ENCODE results near the gene ROBO2.

Gene ROBO2

DNA sequence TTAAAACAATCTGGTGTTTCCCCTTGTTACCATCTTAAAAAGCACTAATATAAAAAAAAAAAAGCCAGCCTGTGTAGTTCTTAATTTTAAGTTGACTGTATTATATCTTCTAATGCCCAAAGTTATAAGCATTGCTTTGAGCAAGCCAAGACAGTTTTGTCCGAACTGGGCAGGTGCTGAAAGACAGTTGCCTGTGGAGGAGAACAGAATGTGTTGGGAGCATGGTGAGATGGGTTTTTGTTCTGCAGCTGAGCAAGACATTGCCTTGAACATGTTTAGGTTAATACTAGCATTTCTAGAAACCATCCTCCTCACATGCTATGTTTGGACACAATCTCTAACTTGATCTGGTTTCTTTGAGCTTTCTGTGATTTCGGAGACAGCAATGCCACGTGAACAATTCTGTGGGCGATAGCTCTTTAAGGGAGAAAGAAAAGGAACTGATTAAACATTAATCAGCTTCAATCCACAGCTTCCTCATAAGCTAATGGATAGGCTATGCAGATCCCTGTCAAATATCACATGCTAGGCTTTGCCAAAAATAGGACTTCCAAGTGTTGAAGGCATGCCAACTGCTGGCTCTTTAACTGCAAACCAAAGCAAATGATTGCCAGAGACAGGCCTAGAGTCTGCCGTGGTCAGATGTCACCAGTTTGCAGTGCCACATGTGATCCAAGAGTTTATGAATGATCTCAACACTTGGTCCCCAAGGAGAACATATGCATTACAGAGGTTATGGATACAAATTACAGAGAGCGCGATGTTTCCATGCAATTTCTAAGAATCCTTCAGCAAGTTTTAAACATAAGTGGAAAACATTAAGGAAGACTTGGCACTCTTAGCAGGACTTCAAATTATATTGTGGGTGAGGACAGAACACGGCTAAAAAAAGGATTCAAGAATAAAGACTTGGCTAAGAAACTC lies 428.1 kb downstream of the ROBO2 start:
- TF ChIP-seq CTCF (IDR thresholded peaks at IDR 0.05; ENCODE audit: borderline replicate concordance, insufficient read depth, low read depth, low read length) = no peak

GRCh38 chr3:77468626-77469020 lies 428.7 kb downstream of the ROBO2 start:
- no peak for TF ChIP-seq CTCF (IDR thresholded peaks at IDR 0.05; ENCODE audit: borderline replicate concordance, insufficient read depth, low read depth, low read length)
- no peak overlapping the region for H3K4me3 ChIP-seq (ENCODE audit: low read depth, low read length)

More for the DNA sequence above, 428.1 kb downstream of the ROBO2 start:
- no peak overlapping the region for H3K4me3 ChIP-seq (ENCODE audit: low read depth, low read length)

- no peak for TF ChIP-seq CTCF (IDR thresholded peaks at IDR 0.05; ENCODE audit: borderline replicate concordance, insufficient read depth, low read depth, low read length)
- H3K4me3 ChIP-seq (ENCODE audit: low read depth, low read length) = no peak overlapping the region
Observed at GRCh38 chr3:77475507-77475906, 435.6 kb downstream of the ROBO2 start.

GRCh38 chr3:77479021-77479420 lies 439.1 kb downstream of the ROBO2 start:
- no peak overlapping the region for H3K4me3 ChIP-seq (ENCODE audit: low read depth, low read length)
- no peak for TF ChIP-seq CTCF (IDR thresholded peaks at IDR 0.05; ENCODE audit: borderline replicate concordance, insufficient read depth, low read depth, low read length)

DNA sequence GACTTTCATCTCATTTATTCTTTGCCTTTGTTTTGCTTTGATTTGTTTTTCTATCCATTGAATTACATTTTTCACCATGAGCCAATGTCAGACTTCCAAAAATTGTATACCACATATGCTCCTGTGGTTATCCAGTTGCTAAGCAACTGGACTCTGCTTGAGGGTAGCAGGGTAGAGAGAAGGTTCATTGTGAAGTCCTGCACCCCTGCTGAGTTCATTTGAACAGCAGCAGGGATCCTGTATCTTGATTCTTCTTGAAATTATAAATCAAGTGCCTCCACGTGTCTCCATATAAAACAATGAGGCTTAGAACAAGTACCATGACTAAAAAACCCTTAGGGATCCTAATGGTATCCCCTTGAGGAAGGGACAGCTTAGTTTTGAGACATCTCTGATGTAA lies 449.3 kb downstream of the ROBO2 start:
- H3K4me3 ChIP-seq (ENCODE audit: low read depth, low read length) = no peak overlapping the region
- TF ChIP-seq CTCF (IDR thresholded peaks at IDR 0.05; ENCODE audit: borderline replicate concordance, insufficient read depth, low read depth, low read length) = no peak

GRCh38 chr3:77491961-77492360 lies 452.1 kb downstream of the ROBO2 start:
- no peak for TF ChIP-seq CTCF (IDR thresholded peaks at IDR 0.05; ENCODE audit: borderline replicate concordance, insufficient read depth, low read depth, low read length)
- H3K4me3 ChIP-seq (ENCODE audit: low read depth, low read length) = no peak overlapping the region

DNA sequence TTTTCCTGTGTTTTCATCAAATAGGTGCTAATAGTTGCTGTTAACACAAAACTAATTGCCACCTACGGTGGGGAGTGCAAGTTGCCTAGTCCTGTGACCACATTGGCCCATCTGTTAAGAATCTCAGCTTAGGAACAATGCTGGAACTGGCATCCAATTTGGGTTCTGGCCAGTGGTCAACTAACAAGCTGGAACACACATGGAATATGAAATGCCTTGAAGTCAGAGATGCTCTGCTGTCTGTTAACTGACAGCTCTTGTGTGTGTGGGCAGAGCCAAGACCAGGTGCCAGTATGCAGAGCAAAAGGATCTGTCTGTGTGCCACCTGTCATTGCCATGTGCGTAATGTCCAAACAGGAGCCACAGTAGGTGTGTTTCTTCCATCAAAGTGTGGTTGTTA lies 460.8 kb downstream of the ROBO2 start:
- no peak for TF ChIP-seq CTCF (IDR thresholded peaks at IDR 0.05; ENCODE audit: borderline replicate concordance, insufficient read depth, low read depth, low read length)

More for the DNA sequence above, 460.8 kb downstream of the ROBO2 start:
- no peak overlapping the region for H3K4me3 ChIP-seq (ENCODE audit: low read depth, low read length)

Measured in GM12875 (cell line).